Measurements from ENCODE around the gene SF1.

Gene SF1

GRCh38 chr11:64784813-64785581, 6.7 kb upstream of the SF1 start:
- DNase-seq (ENCODE audit: low read depth, low spot score), result no peak

- no peak for DNase-seq (ENCODE audit: low read depth, low spot score)
Observed at GRCh38 chr11:64778223-64778472, 194 bp downstream of the SF1 start.

GRCh38 chr11:64777449-64778222, 706 bp downstream of the SF1 start:
- no peak for DNase-seq (ENCODE audit: low read depth, low spot score)

GRCh38 chr11:64776875-64777274, 1.5 kb downstream of the SF1 start:
- DNase-seq (ENCODE audit: low read depth, low spot score), result no peak

GRCh38 chr11:64776425-64776824, 1.9 kb downstream of the SF1 start:
- DNase-seq (ENCODE audit: low read depth, low spot score), result no peak

GRCh38 chr11:64774144-64774543, 4.2 kb downstream of the SF1 start:
- no peak for DNase-seq (ENCODE audit: low read depth, low spot score)

- no peak for DNase-seq (ENCODE audit: low read depth, low spot score)
Observed at GRCh38 chr11:64772303-64773018, 5.9 kb downstream of the SF1 start.

GRCh38 chr11:64771861-64772260, 6.5 kb downstream of the SF1 start:
- DNase-seq (ENCODE audit: low read depth, low spot score), result no peak

- DNase-seq (ENCODE audit: low read depth, low spot score), result no peak
Observed at GRCh38 chr11:64770120-64770519, 8.2 kb downstream of the SF1 start.

- no peak for DNase-seq (ENCODE audit: low read depth, low spot score)
Observed at GRCh38 chr11:64769283-64769682, 9.1 kb downstream of the SF1 start.

GRCh38 chr11:64768300-64768694, 10.0 kb downstream of the SF1 start:
- DNase-seq (ENCODE audit: low read depth, low spot score), result no peak

GRCh38 chr11:64767344-64768299, 10.7 kb downstream of the SF1 start:
- DNase-seq (ENCODE audit: low read depth, low spot score), result no peak

- no peak for DNase-seq (ENCODE audit: low read depth, low spot score)
Observed at GRCh38 chr11:64766881-64767280, 11.5 kb downstream of the SF1 start.

GRCh38 chr11:64765851-64766665, 12.3 kb downstream of the SF1 start:
- no peak for DNase-seq (ENCODE audit: low read depth, low spot score)

GRCh38 chr11:64765291-64765850, 13.0 kb downstream of the SF1 start:
- no peak for DNase-seq (ENCODE audit: low read depth, low spot score)

GRCh38 chr11:64764753-64765152, 13.6 kb downstream of the SF1 start:
- DNase-seq (ENCODE audit: low read depth, low spot score), result no peak

GRCh38 chr11:64764040-64764611, 14.2 kb downstream of the SF1 start:
- DNase-seq (ENCODE audit: low read depth, low spot score), result no peak

- no peak for DNase-seq (ENCODE audit: low read depth, low spot score)
Observed at GRCh38 chr11:64763526-64764039, 14.8 kb downstream of the SF1 start.

GRCh38 chr11:64762674-64763525, 15.4 kb downstream of the SF1 start:
- DNase-seq (ENCODE audit: low read depth, low spot score), result no peak
